ENCODE data around the gene GPR143. TPM values are rescaled to one million over a fixed set of nuclear protein-coding genes. Genes with fewer than 3 reads are reported as not detected.
A peak's percentile ranks its signal among the peaks of the same experiment; 100 is the strongest.
"Not testable (repeated sequence)": the region's sequence is repeated elsewhere in the genome, so short reads cannot be mapped to it uniquely, and the experiment has no call there.

The GPR143 gene
- total RNA-seq, 1 experiment from 2014 or later = 1.2 TPM

DNA sequence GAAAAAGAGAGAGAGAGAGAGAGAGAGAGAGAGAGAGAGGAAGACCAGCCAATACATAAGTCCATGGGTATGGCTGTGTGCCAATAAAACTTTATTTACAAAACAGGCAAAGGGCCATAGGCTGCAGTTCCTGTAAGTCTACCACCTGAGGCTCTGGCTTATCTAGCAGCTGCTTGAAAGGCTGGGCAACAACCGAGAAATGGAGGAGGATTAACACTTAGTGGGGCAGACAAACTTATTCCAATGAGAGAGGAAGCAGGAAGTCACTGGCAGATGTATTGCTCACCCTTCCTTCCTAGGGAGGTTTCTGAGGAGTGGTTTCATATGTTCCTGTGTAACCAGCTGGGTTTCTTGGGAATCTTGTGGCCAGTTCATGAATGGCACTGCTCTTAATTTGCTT is 4.7 kb upstream of the GPR143 start:
- intact Hi-C loops (cut with micrococcal nuclease; ENCODE audit: unreplicated experiment) = no loop called here
- H3K27me3 ChIP-seq (replicated peaks; ENCODE audit: insufficient read depth, low read depth, low read length, poor library complexity) = no peaks in the 10 kb centered on the region
- H3K36me3 ChIP-seq (ENCODE audit: insufficient read depth, low read length, poor library complexity, severe bottlenecking) = no peaks in the 10 kb centered on the region
- peak; percentile 52 for DNase-seq (ENCODE audit: low spot score)
- peaks cover 16% of the 10 kb centered on the region for H3K4me1 ChIP-seq (ENCODE audit: insufficient read depth, low read length, poor library complexity, severe bottlenecking)
- BruUV-seq (replicated peaks) = no TSS peak
- H3K4me3 ChIP-seq (ENCODE audit: low read depth, low read length, poor library complexity, severe bottlenecking) = no peak overlapping the region
- no peak overlapping the region for H3K27ac ChIP-seq (ENCODE audit: low read depth, low read length, poor library complexity, severe bottlenecking)
- TF ChIP-seq, protein P1, sequence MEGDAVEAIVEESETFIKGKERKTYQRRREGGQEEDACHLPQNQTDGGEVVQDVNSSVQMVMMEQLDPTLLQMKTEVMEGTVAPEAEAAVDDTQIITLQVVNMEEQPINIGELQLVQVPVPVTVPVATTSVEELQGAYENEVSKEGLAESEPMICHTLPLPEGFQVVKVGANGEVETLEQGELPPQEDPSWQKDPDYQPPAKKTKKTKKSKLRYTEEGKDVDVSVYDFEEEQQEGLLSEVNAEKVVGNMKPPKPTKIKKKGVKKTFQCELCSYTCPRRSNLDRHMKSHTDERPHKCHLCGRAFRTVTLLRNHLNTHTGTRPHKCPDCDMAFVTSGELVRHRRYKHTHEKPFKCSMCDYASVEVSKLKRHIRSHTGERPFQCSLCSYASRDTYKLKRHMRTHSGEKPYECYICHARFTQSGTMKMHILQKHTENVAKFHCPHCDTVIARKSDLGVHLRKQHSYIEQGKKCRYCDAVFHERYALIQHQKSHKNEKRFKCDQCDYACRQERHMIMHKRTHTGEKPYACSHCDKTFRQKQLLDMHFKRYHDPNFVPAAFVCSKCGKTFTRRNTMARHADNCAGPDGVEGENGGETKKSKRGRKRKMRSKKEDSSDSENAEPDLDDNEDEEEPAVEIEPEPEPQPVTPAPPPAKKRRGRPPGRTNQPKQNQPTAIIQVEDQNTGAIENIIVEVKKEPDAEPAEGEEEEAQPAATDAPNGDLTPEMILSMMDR (conservative IDR thresholded peaks at IDR 0.05; ENCODE audit: low read depth, low read length) = no peak
- TF ChIP-seq EZH2 (IDR thresholded peaks at IDR 0.05; ENCODE audit: borderline replicate concordance, low read depth, low read length, poor library complexity, severe bottlenecking) = no peak
- ChIA-PET CTCF (no interaction called here), POLR2A (ENCODE audit: low non-redundant PET) (no interaction called here)
- no peaks in the 10 kb centered on the region for H3K9me3 ChIP-seq (ENCODE audit: low read depth, low read length, poor library complexity, severe bottlenecking)

DNA sequence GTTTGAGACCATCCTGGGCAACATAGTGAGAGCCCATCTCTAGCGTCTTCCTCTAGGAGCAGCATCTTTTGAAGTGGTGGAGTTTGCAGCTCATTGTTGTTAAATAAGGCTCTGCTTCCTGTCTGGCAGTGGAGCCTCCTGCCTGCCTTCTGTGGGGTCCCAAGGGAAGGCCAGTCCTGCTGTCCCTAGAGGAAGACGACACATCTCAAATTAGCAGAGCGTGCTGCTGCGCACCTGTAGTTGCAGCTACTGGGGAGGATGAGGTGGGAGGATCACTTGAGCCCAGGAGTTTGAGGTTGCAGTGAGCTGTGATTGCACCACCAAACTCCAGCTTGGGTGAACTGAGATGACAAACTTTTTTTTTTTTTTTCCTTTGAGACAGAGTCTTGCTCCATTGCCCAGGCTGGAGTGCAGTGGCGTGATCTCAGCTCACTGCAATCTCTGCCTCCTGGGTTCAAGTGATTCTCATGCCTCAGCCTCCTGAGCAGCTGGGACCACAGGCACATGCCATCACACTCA is 2.7 kb upstream of the GPR143 start:
- peak; percentile 26 for DNase-seq (ENCODE audit: low spot score)
- H3K27ac ChIP-seq (ENCODE audit: low read depth, low read length, poor library complexity, severe bottlenecking); intact Hi-C loops (cut with micrococcal nuclease; ENCODE audit: unreplicated experiment); H3K4me3 ChIP-seq (ENCODE audit: low read depth, low read length, poor library complexity, severe bottlenecking); BruUV-seq (replicated peaks); H3K27me3 ChIP-seq (replicated peaks; ENCODE audit: insufficient read depth, low read depth, low read length, poor library complexity); H3K36me3 ChIP-seq (ENCODE audit: insufficient read depth, low read length, poor library complexity, severe bottlenecking); H3K9me3 ChIP-seq (ENCODE audit: low read depth, low read length, poor library complexity, severe bottlenecking): not testable (repeated sequence)
- POLR2A ChIA-PET (ENCODE audit: low non-redundant PET) = interaction anchor here (0.7 kb wide), 1 partner anchor 23 kb away, joined by 8 read pairs; no protein-coding TSS in a partner anchor
- H3K4me1 ChIP-seq (ENCODE audit: insufficient read depth, low read length, poor library complexity, severe bottlenecking) = peaks cover 16% of the 10 kb centered on the region
- CTCF ChIA-PET = interaction anchor here (0.6 kb wide), 1 partner anchor 283 kb away, joined by 3 read pairs; no protein-coding TSS in a partner anchor

DNA sequence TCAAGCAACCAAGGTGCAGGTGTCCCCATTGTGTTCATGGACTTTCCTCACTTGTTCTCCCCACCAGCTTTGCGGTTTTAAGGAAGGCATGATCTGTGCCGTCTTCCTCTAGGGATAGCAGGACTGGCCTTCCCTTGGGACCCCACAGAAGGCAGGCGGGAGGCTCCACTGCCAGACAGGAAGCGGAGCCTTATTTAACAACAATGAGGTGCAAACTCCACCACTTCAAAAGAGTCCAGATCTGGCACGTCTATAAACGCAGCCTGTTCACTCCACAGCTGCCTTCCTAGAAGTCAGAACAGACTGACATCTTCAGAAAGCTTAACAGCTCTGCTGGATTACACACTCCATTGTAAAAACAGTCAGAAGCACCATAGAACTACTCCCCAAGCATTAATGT is 1.7 kb upstream of the GPR143 start:
- Histone ChIP-seq H3K9me3 (ENCODE audit: low read depth, low read length, poor library complexity, severe bottlenecking) (no peaks in the 10 kb centered on the region), H3K27ac (ENCODE audit: low read depth, low read length, poor library complexity, severe bottlenecking) (no peak overlapping the region), H3K27me3 (replicated peaks; ENCODE audit: insufficient read depth, low read depth, low read length, poor library complexity) (no peaks in the 10 kb centered on the region), H3K4me1 (ENCODE audit: insufficient read depth, low read length, poor library complexity, severe bottlenecking) (peaks cover 16% of the 10 kb centered on the region), H3K4me3 (ENCODE audit: low read depth, low read length, poor library complexity, severe bottlenecking) (no peak overlapping the region), H3K36me3 (ENCODE audit: insufficient read depth, low read length, poor library complexity, severe bottlenecking) (no peaks in the 10 kb centered on the region)
- DNase-seq (ENCODE audit: low spot score) = peak; percentile 83
- TF ChIP-seq, protein P1 (conservative IDR thresholded peaks at IDR 0.05; ENCODE audit: low read depth, low read length) = no peak
- TF ChIP-seq EZH2 (IDR thresholded peaks at IDR 0.05; ENCODE audit: borderline replicate concordance, low read depth, low read length, poor library complexity, severe bottlenecking) = no peak
- ChIA-PET CTCF (no interaction called here), POLR2A (ENCODE audit: low non-redundant PET) (no interaction called here)
- intact Hi-C loops (cut with micrococcal nuclease; ENCODE audit: unreplicated experiment) = no loop called here
- BruUV-seq (replicated peaks) = no TSS peak

DNA sequence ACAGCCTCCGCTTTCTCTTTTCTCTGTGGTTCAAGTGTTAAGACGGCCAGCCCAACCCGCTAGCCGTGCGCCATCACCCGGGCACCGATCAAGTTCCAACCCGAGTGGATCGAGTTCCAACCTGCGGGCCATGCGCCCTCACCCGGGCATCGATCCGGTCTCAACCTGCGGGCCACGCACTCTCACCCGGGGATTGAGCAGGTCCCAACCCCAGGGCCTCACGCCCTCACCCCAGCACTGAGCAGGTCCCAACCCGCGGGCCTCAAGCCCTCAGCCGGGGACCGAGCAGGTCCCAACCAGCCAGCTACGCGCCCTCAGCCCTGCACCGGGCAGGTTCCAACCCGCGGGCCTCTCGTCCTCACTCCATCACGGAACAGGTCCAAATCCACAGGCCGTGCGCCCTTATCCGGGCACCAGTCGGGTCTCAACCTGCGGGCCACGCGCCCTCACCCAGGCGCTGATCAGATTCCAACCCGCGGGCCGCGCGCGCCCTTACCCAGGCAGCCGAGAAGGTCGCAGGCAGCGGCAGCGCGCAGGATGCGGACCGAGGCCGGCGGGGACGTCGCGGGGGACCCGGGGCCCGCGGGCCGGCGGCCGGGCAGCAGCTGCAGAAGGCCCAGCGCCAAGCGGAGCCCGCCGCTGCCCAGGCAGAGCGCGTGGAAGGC is 443 bp downstream of the GPR143 start:
- no peaks in the 10 kb centered on the region for H3K27me3 ChIP-seq (replicated peaks; ENCODE audit: insufficient read depth, low read depth, low read length, poor library complexity)
- H3K27ac ChIP-seq (ENCODE audit: low read depth, low read length, poor library complexity, severe bottlenecking) = no peak overlapping the region
- TF ChIP-seq, protein P1 (conservative IDR thresholded peaks at IDR 0.05; ENCODE audit: low read depth, low read length) = no peak
- TF ChIP-seq EZH2 (IDR thresholded peaks at IDR 0.05; ENCODE audit: borderline replicate concordance, low read depth, low read length, poor library complexity, severe bottlenecking) = no peak
- ChIA-PET CTCF (no interaction called here), POLR2A (ENCODE audit: low non-redundant PET) (no interaction called here)
- BruUV-seq (replicated peaks) = no TSS peak
- H3K4me1 ChIP-seq (ENCODE audit: insufficient read depth, low read length, poor library complexity, severe bottlenecking) = peaks cover 16% of the 10 kb centered on the region
- H3K4me3 ChIP-seq (ENCODE audit: low read depth, low read length, poor library complexity, severe bottlenecking) = no peak overlapping the region
- H3K9me3 ChIP-seq (ENCODE audit: low read depth, low read length, poor library complexity, severe bottlenecking) = no peaks in the 10 kb centered on the region
- intact Hi-C loops (cut with micrococcal nuclease; ENCODE audit: unreplicated experiment) = no loop called here
- DNase-seq (ENCODE audit: low spot score) = no peak
- no peaks in the 10 kb centered on the region for H3K36me3 ChIP-seq (ENCODE audit: insufficient read depth, low read length, poor library complexity, severe bottlenecking)

All from A673 (cell line).